IMR-90 (cell line): ENCODE measurements around the gene WDTC1. TPM values are rescaled to one million over a fixed set of nuclear protein-coding genes. Genes with fewer than 3 reads are reported as not detected.

Source experiments
- ATAC-seq: fragments of 200-7000 bp; cut with Tn5 transposase; 2 replicates; pipeline ENCODE4 v1.9.1; 2020; ENCODE audit warnings: low read depth, mild to moderate bottlenecking, moderate library complexity
- BruUV-seq: library from RNA; stranded (reverse); fragments of 400-500 nt; replicated peaks from 2 replicates; lab custom pipeline; 2021; lab: Mats Ljungman, UMichigan
- CTCF ChIA-PET: fragments of 300-600 bp; formaldehyde crosslinking; extraction: SDS; loops from one replicate; lab custom pipeline; 2021; ENCODE audit warnings: antibody characterized with exemption; lab: Yijun Ruan, JAX
- POLR2A ChIA-PET: fragments of 300-600 bp; sonication (Branson Sonifier 250); formaldehyde crosslinking; loops from one replicate; lab custom pipeline; 2022; ENCODE audit warnings: antibody characterized with exemption; ENCODE audit not compliant: unreplicated experiment; lab: Charles Lee
- DNase-seq: peaks from one replicate; pipeline ENCODE4 v3.0.0; 2013
- H2AFZ ChIP-seq: replicated peaks from 2 replicates; pipeline ENCODE3; 2013; ENCODE audit warnings: low read length, mild to moderate bottlenecking; ENCODE audit not compliant: poor library complexity
- H2AK5ac ChIP-seq: 2 replicates; pipeline ENCODE4 v1.6.1; 2013; ENCODE audit warnings: low read depth, low read length, inconsistent platforms
- H2AK9ac ChIP-seq: replicated peaks from 2 replicates; pipeline ENCODE3; 2013; ENCODE audit warnings: mild to moderate bottlenecking, low read depth, low read length, moderate library complexity; ENCODE audit not compliant: poor library complexity
- H2BK120ac ChIP-seq: 2 replicates; pipeline ENCODE4 v1.6.1; 2013; ENCODE audit warnings: low read depth, low read length, inconsistent platforms
- H2BK15ac ChIP-seq: 3 replicates; pipeline ENCODE4 v1.6.1; 2013; ENCODE audit warnings: low read depth, low read length, inconsistent platforms
- H2BK20ac ChIP-seq: 2 replicates; pipeline ENCODE4 v1.6.1; 2013; ENCODE audit warnings: low read depth, mild to moderate bottlenecking, inconsistent platforms, low read length, moderate library complexity
- H2BK5ac ChIP-seq: 2 replicates; pipeline ENCODE4 v1.6.1; 2013; ENCODE audit warnings: mild to moderate bottlenecking, low read depth, low read length, inconsistent platforms; ENCODE audit not compliant: poor library complexity, severe bottlenecking
- H3K14ac ChIP-seq: replicated peaks from 2 replicates; pipeline ENCODE4 v1.6.1; 2013; ENCODE audit warnings: low read depth, low read length, inconsistent platforms
- H3K18ac ChIP-seq: 2 replicates; pipeline ENCODE4 v1.6.1; 2013; ENCODE audit warnings: low read depth, low read length, control low read depth
- H3K23ac ChIP-seq: 2 replicates; pipeline ENCODE4 v1.6.1; 2013; ENCODE audit warnings: low read depth, low read length, inconsistent platforms
- H3K27ac ChIP-seq: 2 replicates; pipeline ENCODE4 v1.5.1; 2013; ENCODE audit warnings: mild to moderate bottlenecking, control low read depth, low read length; ENCODE audit not compliant: insufficient read depth
- H3K27me3 ChIP-seq: 2 replicates; pipeline ENCODE4 v1.6.1; 2013; ENCODE audit warnings: low read length; ENCODE audit not compliant: control insufficient read depth, insufficient read depth
- H3K36me3 ChIP-seq: 2 replicates; pipeline ENCODE4 v1.6.1; 2013; ENCODE audit warnings: low read length, mixed read lengths; ENCODE audit not compliant: control insufficient read depth, insufficient read depth
- H3K4ac ChIP-seq: 2 replicates; pipeline ENCODE4 v1.6.1; 2013; ENCODE audit warnings: low read depth, low read length, inconsistent platforms
- H3K4me1 ChIP-seq: 2 replicates; pipeline ENCODE4 v1.6.1; 2013; ENCODE audit warnings: low read length, mixed read lengths; ENCODE audit not compliant: control insufficient read depth, insufficient read depth
- H3K4me2 ChIP-seq: 2 replicates; pipeline ENCODE4 v1.6.1; 2013; ENCODE audit warnings: low read depth, mild to moderate bottlenecking, control low read depth, low read length, moderate library complexity
- H3K4me3 ChIP-seq: 2 replicates; pipeline ENCODE4 v1.5.1; 2013; ENCODE audit warnings: low read depth, mild to moderate bottlenecking, control low read depth, low read length, moderate library complexity; ENCODE audit not compliant: insufficient read depth
- H3K56ac ChIP-seq: 2 replicates; pipeline ENCODE4 v1.6.1; 2013; ENCODE audit warnings: low read length, inconsistent platforms; ENCODE audit not compliant: insufficient read depth; ENCODE audit errors: extremely low read depth
- H3K79me1 ChIP-seq, 2 experiments: 2 replicates each; pipeline ENCODE4 v1.6.1; 2013; ENCODE audit warnings: low read length in 2 of 2, inconsistent platforms in 1 of 2, low read depth in 1 of 2
- H3K9ac ChIP-seq: 2 replicates; pipeline ENCODE4 v1.6.1; 2013; ENCODE audit warnings: low read depth, low read length, control low read depth
- H3K9me1 ChIP-seq: 2 replicates; pipeline ENCODE4 v1.6.1; 2013; ENCODE audit warnings: low read length, inconsistent platforms; ENCODE audit not compliant: insufficient read depth
- H3K9me3 ChIP-seq: 2 replicates; pipeline ENCODE4 v1.6.1; 2013; ENCODE audit warnings: low read length; ENCODE audit not compliant: control insufficient read depth, insufficient read depth
- H4K20me1 ChIP-seq: 2 replicates; pipeline ENCODE4 v1.6.1; 2013; ENCODE audit warnings: low read length, inconsistent platforms; ENCODE audit not compliant: insufficient read depth
- H4K5ac ChIP-seq: 2 replicates; pipeline ENCODE4 v1.6.1; 2013; ENCODE audit warnings: mild to moderate bottlenecking, low read depth, low read length, control low read depth
- H4K8ac ChIP-seq, 2 experiments: 2 replicates each; pipeline ENCODE4 v1.6.1; 2013; ENCODE audit warnings: low read depth in 2 of 2, low read length in 2 of 2, control low read depth in 1 of 2, inconsistent platforms in 1 of 2
- H4K91ac ChIP-seq: 2 replicates; pipeline ENCODE4 v1.6.1; 2013; ENCODE audit warnings: low read depth, low read length, inconsistent platforms; ENCODE audit not compliant: insufficient read depth
- FOS ChIP-seq: fragments of 150-350 bp; IDR thresholded peaks from 2 replicates; pipeline ENCODE4 v1.6.1; 2016; ENCODE audit warnings: low read depth, low read length
- MAFK ChIP-seq: IDR thresholded peaks from 2 replicates; pipeline ENCODE4 v1.6.1; 2012; ENCODE audit warnings: low read depth, low read length, improper control_type of control experiment
- MXI1 ChIP-seq: IDR thresholded peaks from 2 replicates; pipeline ENCODE4 v1.6.1; 2012; ENCODE audit warnings: low read depth, mild to moderate bottlenecking, low read length, moderate library complexity, borderline replicate concordance
- NFE2L2 ChIP-seq: fragments of 150-350 bp; IDR thresholded peaks from 2 replicates; pipeline ENCODE4 v1.6.1; 2016; ENCODE audit warnings: low read depth, mild to moderate bottlenecking, low read length
- POLR2A ChIP-seq: IDR thresholded peaks from 2 replicates; pipeline ENCODE4 v1.6.1; 2012; ENCODE audit warnings: mild to moderate bottlenecking, low read depth, low read length
- WGBS, 2 experiments: methylation state at CpG; one replicate each; pipeline versions ENCODE4 v1.1.5 to v1.1.7; 2013; ENCODE audit warnings: missing lambda C conversion rate in 2 of 2; ENCODE audit not compliant: insufficient read length in 1 of 2; ENCODE audit errors: extremely low coverage in 2 of 2; 5-methylcytosine and 5-hydroxymethylcytosine counted together
- dilution Hi-C: fragments of 300-500 bp; cut with HindIII; formaldehyde crosslinking; loops from one replicate; pipeline ENCODE4 v1.14.3; 2018; ENCODE audit warnings: low sequenced_read_pairs; ENCODE audit not compliant: unreplicated experiment
- in situ Hi-C: fragments of 300-500 bp; cut with MboI; formaldehyde crosslinking; loops from 3 replicates; pipeline ENCODE4 v1.14.3; 2019; ENCODE audit warnings: low sequenced_read_pairs, inconsistent platforms, mixed read lengths
- intact Hi-C: fragments of 100-400 bp; cut with micrococcal nuclease; formaldehyde crosslinking; loops from 2 replicates; pipeline ENCODE4 v1.10.0; 2022
- polyA plus RNA-seq, 3 experiments: library from polyadenylated mRNA; depleted of rRNA; stranded (reverse); fragments of >200 nt; gene quantifications; 2 replicates each; pipeline ENCODE4 v1.2.3, GENCODE V29; 2012; ENCODE audit warnings: low replicate concordance in 1 of 3
- total RNA-seq: library from RNA; depleted of rRNA; stranded (reverse); fragments of >200 nt; gene quantifications from 2 replicates; pipeline ENCODE4 v1.2.3, GENCODE V29; 2012
- TF ChIP-seq, protein P1 (sequence below): fragments of 150-350 bp; IDR thresholded peaks from 2 replicates; pipeline ENCODE4 v1.6.1; 2017; ENCODE audit warnings: mild to moderate bottlenecking, antibody characterized with exemption, low read length, low read depth

Gene WDTC1
- total and polyA plus RNA-seq, 2 of the 4 experiments (the other 2 are of a cell fraction): 9.9 to 15.2 TPM

DNA sequence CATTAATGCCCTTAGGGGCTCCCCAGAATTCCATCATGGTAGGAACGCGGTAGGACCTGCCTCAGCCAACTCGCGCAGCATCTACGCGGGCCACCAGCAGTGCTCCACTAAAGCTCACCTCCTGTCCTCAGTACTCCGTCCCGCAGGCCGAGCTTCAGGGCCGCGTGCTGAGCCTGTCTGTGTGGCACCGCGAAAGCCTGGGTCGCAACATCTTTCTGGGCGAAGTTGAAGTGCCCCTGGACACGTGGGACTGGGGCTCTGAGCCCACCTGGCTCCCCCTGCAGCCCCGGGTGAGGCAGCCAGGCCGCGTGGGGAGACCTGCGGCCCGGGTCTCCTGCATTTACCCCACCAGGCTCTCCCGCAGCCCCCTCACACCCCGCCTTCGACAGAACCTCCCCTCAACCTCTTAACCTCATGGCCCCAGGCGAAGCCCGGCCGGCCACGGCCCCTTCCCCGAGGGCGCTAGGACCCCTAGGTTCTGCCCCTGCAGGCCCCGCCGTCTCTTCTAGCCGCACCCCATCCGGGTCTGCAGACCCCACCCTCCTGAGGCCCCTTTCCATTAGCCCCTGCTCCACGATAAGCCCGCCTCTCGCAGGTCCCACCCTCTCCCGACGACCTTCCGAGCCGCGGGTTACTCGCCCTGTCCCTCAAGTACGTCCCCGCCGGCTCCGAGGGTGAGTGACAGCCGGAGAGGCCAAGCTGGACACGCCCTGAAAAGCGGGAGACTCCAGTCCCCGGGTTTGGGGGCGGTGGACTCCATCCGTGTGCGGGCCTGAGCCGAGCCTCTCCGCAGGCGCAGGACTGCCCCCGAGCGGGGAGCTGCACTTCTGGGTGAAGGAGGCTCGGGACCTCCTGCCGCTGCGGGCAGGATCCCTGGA lies 116.5 kb downstream of the WDTC1 start:
- POLR2A ChIA-PET: no interaction called here
- no TSS peak for BruUV-seq
- H3K4ac ChIP-seq: no peak overlapping the region
- H3K18ac ChIP-seq: no peak overlapping the region
- H3K4me3 ChIP-seq: no peak overlapping the region
- no peak overlapping the region for H2BK5ac ChIP-seq
- DNase-seq: no peak
- no peak overlapping the region for H3K56ac ChIP-seq
- H2AK9ac ChIP-seq: no peak overlapping the region
- H3K27ac ChIP-seq: no peak overlapping the region
- H2BK120ac ChIP-seq: no peak overlapping the region
- no peaks in the 10 kb centered on the region for H3K9me3 ChIP-seq
- H2BK20ac ChIP-seq: no peak overlapping the region
- peaks cover 9% of the 10 kb centered on the region for H3K36me3 ChIP-seq
- no peaks in the 10 kb centered on the region for H3K79me1 ChIP-seq
- TF ChIP-seq FOS (no peak), MAFK (no peak), MXI1 (no peak), POLR2A (no peak), NFE2L2 (no peak)
- TF ChIP-seq, protein P1, sequence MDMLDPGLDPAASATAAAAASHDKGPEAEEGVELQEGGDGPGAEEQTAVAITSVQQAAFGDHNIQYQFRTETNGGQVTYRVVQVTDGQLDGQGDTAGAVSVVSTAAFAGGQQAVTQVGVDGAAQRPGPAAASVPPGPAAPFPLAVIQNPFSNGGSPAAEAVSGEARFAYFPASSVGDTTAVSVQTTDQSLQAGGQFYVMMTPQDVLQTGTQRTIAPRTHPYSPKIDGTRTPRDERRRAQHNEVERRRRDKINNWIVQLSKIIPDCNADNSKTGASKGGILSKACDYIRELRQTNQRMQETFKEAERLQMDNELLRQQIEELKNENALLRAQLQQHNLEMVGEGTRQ: no peak
- no peak for ATAC-seq
- dilution Hi-C loops: no loop called here
- no peak overlapping the region for H2AK5ac ChIP-seq
- H4K20me1 ChIP-seq: no peaks in the 10 kb centered on the region
- H3K4me1 ChIP-seq: peaks cover 6% of the 10 kb centered on the region; the same call in 1 of the 2 replicates
- H3K9ac ChIP-seq: no peak overlapping the region
- no peaks in the 10 kb centered on the region; the same call in 1 of the 2 replicates for H3K9me1 ChIP-seq
- H4K5ac ChIP-seq: no peak overlapping the region
- no peak overlapping the region for H4K91ac ChIP-seq
- no peak overlapping the region for H4K8ac ChIP-seq
- intact Hi-C loops: no loop called here
- CTCF ChIA-PET: no interaction called here
- no peak overlapping the region for H3K4me2 ChIP-seq
- no peak overlapping the region for H3K14ac ChIP-seq
- in situ Hi-C loops: no loop called here
- H3K27me3 ChIP-seq: no peaks in the 10 kb centered on the region; the same call in 1 of the 2 replicates
- H3K23ac ChIP-seq: no peak overlapping the region
- H2BK15ac ChIP-seq: no peak overlapping the region
- 36% methylated on average over 24 of the region's 62 CpGs; no CpG with 5 or more reads in 1 of the 2 experiments for WGBS, 2 experiments
- H2AFZ ChIP-seq: peak overlapping the region; percentile 33
